PC-3 (cell line): ENCODE results near the gene MAGI1. TPM values are rescaled to one million over a fixed set of nuclear protein-coding genes. Genes with fewer than 3 reads are reported as not detected.

Source experiments
- ATAC-seq: fragments of 200-7000 bp; cut with Tn5 transposase; 2 replicates; pipeline ENCODE4 v1.9.1; 2020; ENCODE audit warnings: mild to moderate bottlenecking, moderate library complexity
- BruUV-seq: library from RNA; stranded (reverse); fragments of 400-500 nt; replicated peaks from 2 replicates; lab custom pipeline; 2021; lab: Mats Ljungman, UMichigan
- CTCF ChIA-PET: fragments of 300-600 bp; sonication (Branson Sonifier 250); formaldehyde crosslinking; loops from one replicate; lab custom pipeline; 2022; ENCODE audit warnings: antibody characterized with exemption; lab: Charles Lee
- POLR2A ChIA-PET: fragments of 300-600 bp; sonication (Branson Sonifier 250); formaldehyde crosslinking; loops from one replicate; lab custom pipeline; 2022; ENCODE audit warnings: antibody characterized with exemption; ENCODE audit not compliant: unreplicated experiment; lab: Charles Lee
- DNase-seq: peaks from one replicate; pipeline ENCODE4 v3.0.0-alpha.2; 2015
- H2AFZ ChIP-seq: fragments of 300-600 bp; sonication (generic); 2 replicates; pipeline ENCODE4 v1.6.0; 2016; ENCODE audit warnings: antibody characterized with exemption, low read length
- H3F3A ChIP-seq: fragments of 300-600 bp; sonication (generic); one replicate; pipeline ENCODE4 v1.6.0; 2017; ENCODE audit warnings: antibody characterized with exemption, low read length, control low read depth, mild to moderate bottlenecking; ENCODE audit not compliant: unreplicated experiment
- H3K27ac ChIP-seq: fragments of 300-600 bp; sonication (generic); 2 replicates; pipeline ENCODE4 v1.5.1; 2016; ENCODE audit warnings: mild to moderate bottlenecking, low read length
- H3K27me3 ChIP-seq: fragments of 300-600 bp; sonication (generic); 2 replicates; pipeline ENCODE4 v1.6.1; 2016; ENCODE audit warnings: low read length, mixed read lengths
- H3K36me3 ChIP-seq: fragments of 300-600 bp; sonication (generic); 2 replicates; pipeline ENCODE4 v1.6.1; 2016; ENCODE audit warnings: low read depth, mixed run types, low read length, mixed read lengths
- H3K4me1 ChIP-seq: fragments of 300-600 bp; sonication (generic); 2 replicates; pipeline ENCODE4 v1.5.1; 2016; ENCODE audit warnings: low read length; ENCODE audit not compliant: insufficient read depth
- H3K4me2 ChIP-seq: fragments of 300-600 bp; sonication (generic); 2 replicates; pipeline ENCODE4 v1.6.0; 2016; ENCODE audit warnings: low read length
- H3K4me3 ChIP-seq: fragments of 300-600 bp; sonication (generic); 2 replicates; pipeline ENCODE4 v1.5.1; 2016; ENCODE audit warnings: mild to moderate bottlenecking, low read length, mixed read lengths
- H3K79me2 ChIP-seq: fragments of 300-600 bp; sonication (generic); 2 replicates; pipeline ENCODE4 v1.6.1; 2017; ENCODE audit warnings: low read length, mixed read lengths
- H3K9ac ChIP-seq: fragments of 300-600 bp; sonication (generic); 2 replicates; pipeline ENCODE4 v1.6.0; 2016; ENCODE audit warnings: mild to moderate bottlenecking, low read length
- H3K9me2 ChIP-seq: fragments of 300-600 bp; sonication (generic); replicated peaks from 2 replicates; pipeline ENCODE4 v1.6.1; 2016; ENCODE audit warnings: mixed run types, low read length, mixed read lengths
- H3K9me3 ChIP-seq: fragments of 300-600 bp; sonication (generic); 2 replicates; pipeline ENCODE4 v1.6.1; 2016; ENCODE audit warnings: low read length, mixed read lengths
- H4K20me1 ChIP-seq: fragments of 300-600 bp; sonication (generic); 2 replicates; pipeline ENCODE4 v1.6.1; 2016; ENCODE audit warnings: low read length, mixed read lengths
- EZH2 ChIP-seq: fragments of 300-600 bp; sonication (generic); IDR thresholded peaks from one replicate; pipeline ENCODE4 v1.6.1; 2017; ENCODE audit warnings: antibody characterized with exemption, mild to moderate bottlenecking, low read length; ENCODE audit not compliant: unreplicated experiment
- EZH2phosphoT487 ChIP-seq: fragments of 300-600 bp; sonication (generic); IDR thresholded peaks from 2 replicates; pipeline ENCODE4 v1.6.1; 2018; ENCODE audit warnings: mild to moderate bottlenecking, antibody characterized with exemption, low read length, borderline replicate concordance
- intact Hi-C: fragments of 100-400 bp; cut with micrococcal nuclease; formaldehyde crosslinking; loops from 2 replicates; pipeline ENCODE4 v1.9.0; 2023
- total RNA-seq: library from RNA; depleted of rRNA; stranded (reverse); fragments of >200 nt; gene quantifications from 2 replicates; pipeline ENCODE4 v1.2.3, GENCODE V29; 2014
- TF ChIP-seq, protein P1 (sequence below): fragments of 300-600 bp; sonication (generic); conservative IDR thresholded peaks from 2 replicates; pipeline ENCODE4 v1.5.1; 2017; ENCODE audit warnings: antibody characterized with exemption, low read depth, mild to moderate bottlenecking, low read length

Gene MAGI1
- total RNA-seq, 1 experiment from 2014 or later, result 8.9 TPM

DNA sequence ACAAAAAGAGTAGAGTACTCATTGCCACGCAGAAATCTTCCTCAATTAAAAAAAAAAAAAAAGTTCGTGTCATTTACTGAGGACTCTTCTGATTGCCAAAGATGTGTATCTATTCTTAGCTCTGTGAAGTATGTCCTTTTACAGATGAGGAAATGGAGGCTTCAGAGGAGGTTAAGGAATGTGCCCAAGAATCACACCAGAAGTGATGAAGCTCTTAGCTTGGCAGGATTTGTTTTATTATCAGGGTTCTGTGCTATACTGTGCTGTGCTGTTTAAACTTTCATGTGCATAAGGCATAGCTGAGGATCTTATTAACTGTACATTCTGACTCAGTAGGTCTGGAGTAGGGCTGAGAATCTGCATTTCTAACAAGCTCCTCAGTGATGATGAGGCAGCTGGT, 685.8 kb downstream of the MAGI1 start:
- intact Hi-C loops, result no loop called here
- POLR2A ChIA-PET, result no interaction called here
- H3K9me2 ChIP-seq, result no peaks in the 10 kb centered on the region

DNA sequence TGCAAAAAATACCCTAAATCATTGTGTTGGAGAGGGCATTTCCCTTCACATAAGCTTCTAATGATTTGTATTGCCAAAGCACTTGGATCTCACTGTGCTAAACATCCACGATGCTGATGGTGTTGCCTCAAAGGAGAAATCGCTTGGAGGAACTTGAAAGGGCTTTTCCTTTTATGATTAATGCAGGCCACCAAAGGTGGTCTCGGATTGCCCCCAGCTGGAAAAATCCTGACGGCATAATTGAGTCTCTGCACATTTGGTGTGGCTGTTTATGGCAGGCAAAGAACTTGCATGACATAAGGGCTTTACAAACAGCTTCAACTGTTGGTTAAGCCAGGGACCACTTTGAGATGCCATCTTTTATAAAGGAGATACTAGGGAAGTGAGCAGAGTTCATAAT, 687.0 kb downstream of the MAGI1 start:
- intact Hi-C loops, result no loop called here
- no peak overlapping the region for H3K4me3 ChIP-seq
- no peak overlapping the region for H3K9ac ChIP-seq
- no peaks in the 10 kb centered on the region for H3K27me3 ChIP-seq
- no peak overlapping the region for H2AFZ ChIP-seq
- peaks cover 8% of the 10 kb centered on the region for H3K4me1 ChIP-seq
- H3F3A ChIP-seq, result no peaks in the 10 kb centered on the region
- ChIA-PET CTCF (no interaction called here), POLR2A (no interaction called here)
- ATAC-seq, result no peak
- H3K79me2 ChIP-seq, result no peaks in the 10 kb centered on the region
- H3K9me3 ChIP-seq, result no peaks in the 10 kb centered on the region
- no peaks in the 10 kb centered on the region for H3K9me2 ChIP-seq
- no peaks in the 10 kb centered on the region for H4K20me1 ChIP-seq
- H3K27ac ChIP-seq, result no peak overlapping the region
- DNase-seq, result no peak
- no peak overlapping the region for H3K4me2 ChIP-seq
- TF ChIP-seq, protein P1, sequence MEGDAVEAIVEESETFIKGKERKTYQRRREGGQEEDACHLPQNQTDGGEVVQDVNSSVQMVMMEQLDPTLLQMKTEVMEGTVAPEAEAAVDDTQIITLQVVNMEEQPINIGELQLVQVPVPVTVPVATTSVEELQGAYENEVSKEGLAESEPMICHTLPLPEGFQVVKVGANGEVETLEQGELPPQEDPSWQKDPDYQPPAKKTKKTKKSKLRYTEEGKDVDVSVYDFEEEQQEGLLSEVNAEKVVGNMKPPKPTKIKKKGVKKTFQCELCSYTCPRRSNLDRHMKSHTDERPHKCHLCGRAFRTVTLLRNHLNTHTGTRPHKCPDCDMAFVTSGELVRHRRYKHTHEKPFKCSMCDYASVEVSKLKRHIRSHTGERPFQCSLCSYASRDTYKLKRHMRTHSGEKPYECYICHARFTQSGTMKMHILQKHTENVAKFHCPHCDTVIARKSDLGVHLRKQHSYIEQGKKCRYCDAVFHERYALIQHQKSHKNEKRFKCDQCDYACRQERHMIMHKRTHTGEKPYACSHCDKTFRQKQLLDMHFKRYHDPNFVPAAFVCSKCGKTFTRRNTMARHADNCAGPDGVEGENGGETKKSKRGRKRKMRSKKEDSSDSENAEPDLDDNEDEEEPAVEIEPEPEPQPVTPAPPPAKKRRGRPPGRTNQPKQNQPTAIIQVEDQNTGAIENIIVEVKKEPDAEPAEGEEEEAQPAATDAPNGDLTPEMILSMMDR, result no peak
- TF ChIP-seq EZH2 (no peak), EZH2phosphoT487 (no peak)
- no TSS peak for BruUV-seq
- no peaks in the 10 kb centered on the region for H3K36me3 ChIP-seq

More for the DNA sequence above, 685.8 kb downstream of the MAGI1 start:
- Histone ChIP-seq H3K79me2 (no peaks in the 10 kb centered on the region), H2AFZ (no peak overlapping the region), H3F3A (no peaks in the 10 kb centered on the region), H3K4me1 (peaks cover 6% of the 10 kb centered on the region), H4K20me1 (no peaks in the 10 kb centered on the region), H3K4me2 (no peak overlapping the region), H3K27ac (no peak overlapping the region), H3K4me3 (no peak overlapping the region), H3K27me3 (no peaks in the 10 kb centered on the region), H3K36me3 (no peaks in the 10 kb centered on the region), H3K9me3 (no peaks in the 10 kb centered on the region), H3K9ac (no peak overlapping the region)
- CTCF ChIA-PET, result no interaction called here
- TF ChIP-seq, protein P1, result no peak
- TF ChIP-seq EZH2phosphoT487 (no peak), EZH2 (no peak)
- ATAC-seq (no peak), DNase-seq (no peak)
- BruUV-seq, result no TSS peak

DNA sequence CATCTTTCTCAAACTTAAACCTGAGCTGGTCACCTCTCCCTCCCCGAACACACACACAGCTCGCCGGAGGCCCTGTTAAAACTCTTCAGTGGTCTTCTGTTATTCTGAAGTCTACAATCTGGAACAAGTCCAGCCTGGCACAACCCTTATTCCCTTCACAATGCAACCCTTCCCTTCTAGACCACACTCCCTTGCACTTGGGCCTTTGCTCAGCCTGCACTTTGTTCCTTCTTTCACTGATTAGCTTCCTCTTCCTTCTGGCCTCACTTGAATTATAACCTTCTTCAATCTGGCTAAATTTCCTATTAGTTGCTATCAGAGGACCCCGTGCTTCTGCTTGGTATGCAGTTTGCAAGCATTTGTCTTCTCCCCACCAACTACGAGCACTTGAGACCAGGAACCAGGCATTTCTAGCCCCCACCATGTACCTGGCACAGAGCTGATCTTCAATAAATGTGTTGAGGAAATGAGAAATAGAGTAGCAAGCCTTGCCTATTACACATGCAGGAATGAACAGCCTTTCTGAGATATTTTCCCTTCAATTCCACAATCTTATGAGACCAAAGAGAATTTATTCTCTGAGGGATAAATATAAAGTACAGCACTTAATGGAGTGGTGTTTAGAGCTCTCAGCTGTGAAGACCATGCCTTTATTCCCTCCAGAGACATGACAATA, 687.8 kb downstream of the MAGI1 start:
- DNase-seq, result no peak

More for the DNA sequence above, 687.8 kb downstream of the MAGI1 start:
- H3K4me2 ChIP-seq, result no peak overlapping the region
- ChIA-PET POLR2A (no interaction called here), CTCF (no interaction called here)
- H3K9me3 ChIP-seq, result no peaks in the 10 kb centered on the region
- TF ChIP-seq EZH2phosphoT487 (no peak), EZH2 (no peak)
- TF ChIP-seq, protein P1, result no peak
- no peaks in the 10 kb centered on the region for H3F3A ChIP-seq
- no peaks in the 10 kb centered on the region for H4K20me1 ChIP-seq
- ATAC-seq, result no peak
- no peaks in the 10 kb centered on the region for H3K36me3 ChIP-seq
- intact Hi-C loops, result no loop called here
- H3K27me3 ChIP-seq, result no peaks in the 10 kb centered on the region
- H3K79me2 ChIP-seq, result no peaks in the 10 kb centered on the region
- no peak overlapping the region for H3K9ac ChIP-seq
- peaks cover 8% of the 10 kb centered on the region for H3K4me1 ChIP-seq
- no TSS peak for BruUV-seq
- no peaks in the 10 kb centered on the region for H3K9me2 ChIP-seq
- no peak overlapping the region for H3K4me3 ChIP-seq
- no peak overlapping the region for H2AFZ ChIP-seq
- H3K27ac ChIP-seq, result no peak overlapping the region
